HepG2 (cell line): Measurements from ENCODE around the gene NCCRP1. TPM values are rescaled to one million over a fixed set of nuclear protein-coding genes. Genes with fewer than 3 reads are reported as not detected.

Source experiments
- BCL6 ChIP-seq: IDR thresholded peaks from 2 replicates; pipeline ENCODE4 v1.6.1; 2016; ENCODE audit warnings: missing genetic modification reagents, missing compliant biosample characterization
- CCDC6 ChIP-seq: sonication (generic); formaldehyde crosslinking; IDR thresholded peaks from 2 replicates; pipeline ENCODE4 v1.8.1; 2022; ENCODE audit warnings: mild to moderate bottlenecking, missing genetic modification reagents, moderate library complexity
- HMG20A ChIP-seq: IDR thresholded peaks from 2 replicates; pipeline ENCODE4 v1.6.1; 2016; ENCODE audit warnings: borderline replicate concordance
- MBD4 ChIP-seq: IDR thresholded peaks from 2 replicates; pipeline ENCODE4 v1.6.1; 2012; ENCODE audit warnings: low read length, inconsistent platforms, borderline replicate concordance
- MED8 ChIP-seq: sonication (generic); formaldehyde crosslinking; IDR thresholded peaks from 2 replicates; pipeline ENCODE4 v1.8.1; 2023; ENCODE audit warnings: mild to moderate bottlenecking, missing genetic modification reagents; ENCODE audit not compliant: insufficient replicate concordance
- MTF2 ChIP-seq: sonication (generic); formaldehyde crosslinking; IDR thresholded peaks from 2 replicates; pipeline ENCODE4 v1.5.0; 2020; ENCODE audit warnings: missing genetic modification reagents, borderline replicate concordance
- NCOA2 ChIP-seq: sonication (generic); formaldehyde crosslinking; IDR thresholded peaks from 2 replicates; pipeline ENCODE4 v1.8.0; 2022; ENCODE audit warnings: inconsistent platforms
- NRL ChIP-seq: sonication (generic); formaldehyde crosslinking; IDR thresholded peaks from 2 replicates; pipeline ENCODE4 v1.5.0; 2020; ENCODE audit warnings: missing genetic modification reagents, mild to moderate bottlenecking, moderate library complexity, borderline replicate concordance
- SALL1 ChIP-seq: sonication (generic); formaldehyde crosslinking; IDR thresholded peaks from 2 replicates; pipeline ENCODE4 v1.8.0; 2022; ENCODE audit warnings: mild to moderate bottlenecking, missing genetic modification reagents
- ZBTB1 ChIP-seq: sonication (generic); formaldehyde crosslinking; IDR thresholded peaks from 2 replicates; pipeline ENCODE4 v1.4.0; 2020; ENCODE audit warnings: missing genetic modification reagents, borderline replicate concordance
- ZBTB20 ChIP-seq: sonication (generic); formaldehyde crosslinking; IDR thresholded peaks from 2 replicates; pipeline ENCODE4 v1.8.1; 2023; ENCODE audit warnings: missing genetic modification reagents, low read depth, mild to moderate bottlenecking, borderline replicate concordance
- ZBTB38 ChIP-seq: sonication (generic); formaldehyde crosslinking; IDR thresholded peaks from 2 replicates; pipeline ENCODE4 v1.5.1; 2020; ENCODE audit warnings: mild to moderate bottlenecking, missing genetic modification reagents
- ZFP41 ChIP-seq: sonication (generic); formaldehyde crosslinking; IDR thresholded peaks from 2 replicates; pipeline ENCODE4 v1.4.0; 2020; ENCODE audit warnings: mild to moderate bottlenecking, missing genetic modification reagents, borderline replicate concordance
- ZFY ChIP-seq: sonication (generic); formaldehyde crosslinking; IDR thresholded peaks from 2 replicates; pipeline ENCODE4 v1.4.0; 2020; ENCODE audit warnings: missing genetic modification reagents
- ZNF138 ChIP-seq: sonication (generic); formaldehyde crosslinking; IDR thresholded peaks from 2 replicates; pipeline ENCODE4 v1.5.0; 2020; ENCODE audit warnings: mild to moderate bottlenecking, low read depth, missing genetic modification reagents
- ZNF557 ChIP-seq: sonication (generic); formaldehyde crosslinking; IDR thresholded peaks from 2 replicates; pipeline ENCODE4 v1.4.0; 2020; ENCODE audit warnings: missing genetic modification reagents
- ZNF772 ChIP-seq: sonication (generic); formaldehyde crosslinking; IDR thresholded peaks from 2 replicates; pipeline ENCODE4 v1.5.0; 2020; ENCODE audit warnings: mild to moderate bottlenecking, missing genetic modification reagents
- polyA plus RNA-seq, 8 experiments: library from polyadenylated mRNA; depleted of rRNA in 3 of 8; stranded (reverse) in 7 of 8; unstranded in 1 of 8; fragments of >200 nt; fragmentation: Illumina TruSeq in 4 of 8; extraction: Trizol in 4 of 8; gene quantifications; 2 replicates each; pipeline versions ENCODE4 v1.2.1 to v1.2.3, GENCODE V29; 2011 to 2016; ENCODE audit warnings: low read depth in 4 of 8, missing spikeins in 1 of 8, mixed read lengths in 1 of 8; ENCODE audit not compliant: insufficient read depth in 1 of 8
- total RNA-seq, 5 experiments: library from RNA; depleted of rRNA; stranded (reverse); fragments of >200 nt; fragmentation: Illumina TruSeq; extraction: Trizol; gene quantifications; 2 replicates each; pipeline ENCODE4 v1.2.3, GENCODE V29; 2016; ENCODE audit warnings: low read depth in 1 of 5
- TF ChIP-seq, protein P1 (sequence below): sonication (generic); formaldehyde crosslinking; IDR thresholded peaks from 2 replicates; pipeline ENCODE4 v1.4.0; 2020; ENCODE audit warnings: missing genetic modification reagents
- TF ChIP-seq, protein P2 (sequence below), 2 experiments: fragments of 450-650 bp in 1 of 2; sonication (generic) in 1 of 2; formaldehyde crosslinking; IDR thresholded peaks; 2 replicates each; pipeline versions ENCODE4 v1.5.0 to v1.8.0; 2020 to 2022; ENCODE audit warnings: mild to moderate bottlenecking in 1 of 2, missing genetic modification reagents in 1 of 2
- TF ChIP-seq, protein P3 (sequence below): IDR thresholded peaks from 2 replicates; pipeline ENCODE4 v1.6.1; 2012; ENCODE audit warnings: inconsistent platforms

NCCRP1 gene
- total and polyA plus RNA-seq, 2 of the 13 experiments (the other 11 are each of a cell fraction or from before 2014, with no cell fraction given), result not detected

DNA sequence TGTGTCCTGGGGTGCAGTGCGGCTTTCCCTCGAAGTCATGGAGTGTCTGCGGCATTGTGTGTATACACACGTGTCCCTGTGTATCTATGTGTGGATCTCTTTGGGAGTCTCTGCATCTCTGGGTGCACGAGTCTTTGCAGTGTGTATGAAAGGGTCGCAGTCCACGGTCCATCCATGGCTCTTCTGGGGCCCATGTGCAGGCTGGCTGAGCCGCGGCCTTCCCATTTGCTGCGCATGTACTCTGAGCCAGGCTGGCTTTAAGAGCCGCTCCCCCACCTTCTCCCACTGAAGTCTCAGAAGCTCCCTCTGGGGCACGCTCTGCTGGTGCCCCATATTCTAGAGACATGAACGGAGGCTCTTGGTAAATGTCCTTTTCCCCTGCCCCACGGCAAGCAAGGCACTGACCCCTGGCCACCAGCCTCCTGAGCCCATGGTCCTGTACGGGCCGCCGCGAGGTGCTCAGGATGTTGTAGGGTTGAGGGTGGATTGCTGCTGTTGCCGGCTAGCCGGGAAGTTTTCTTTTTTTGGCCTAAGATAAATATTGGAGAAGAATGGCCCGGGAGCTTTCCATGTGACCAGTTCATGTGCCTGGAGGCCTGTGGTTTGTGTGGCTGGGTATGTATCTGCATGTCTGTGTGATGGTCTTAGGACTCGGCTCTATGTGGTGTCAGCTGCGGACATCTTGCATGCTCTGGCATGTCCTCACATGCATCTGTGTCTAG, 39.3 kb upstream of the NCCRP1 start (continued):
- TF ChIP-seq, protein P1, sequence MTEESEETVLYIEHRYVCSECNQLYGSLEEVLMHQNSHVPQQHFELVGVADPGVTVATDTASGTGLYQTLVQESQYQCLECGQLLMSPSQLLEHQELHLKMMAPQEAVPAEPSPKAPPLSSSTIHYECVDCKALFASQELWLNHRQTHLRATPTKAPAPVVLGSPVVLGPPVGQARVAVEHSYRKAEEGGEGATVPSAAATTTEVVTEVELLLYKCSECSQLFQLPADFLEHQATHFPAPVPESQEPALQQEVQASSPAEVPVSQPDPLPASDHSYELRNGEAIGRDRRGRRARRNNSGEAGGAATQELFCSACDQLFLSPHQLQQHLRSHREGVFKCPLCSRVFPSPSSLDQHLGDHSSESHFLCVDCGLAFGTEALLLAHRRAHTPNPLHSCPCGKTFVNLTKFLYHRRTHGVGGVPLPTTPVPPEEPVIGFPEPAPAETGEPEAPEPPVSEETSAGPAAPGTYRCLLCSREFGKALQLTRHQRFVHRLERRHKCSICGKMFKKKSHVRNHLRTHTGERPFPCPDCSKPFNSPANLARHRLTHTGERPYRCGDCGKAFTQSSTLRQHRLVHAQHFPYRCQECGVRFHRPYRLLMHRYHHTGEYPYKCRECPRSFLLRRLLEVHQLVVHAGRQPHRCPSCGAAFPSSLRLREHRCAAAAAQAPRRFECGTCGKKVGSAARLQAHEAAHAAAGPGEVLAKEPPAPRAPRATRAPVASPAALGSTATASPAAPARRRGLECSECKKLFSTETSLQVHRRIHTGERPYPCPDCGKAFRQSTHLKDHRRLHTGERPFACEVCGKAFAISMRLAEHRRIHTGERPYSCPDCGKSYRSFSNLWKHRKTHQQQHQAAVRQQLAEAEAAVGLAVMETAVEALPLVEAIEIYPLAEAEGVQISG (CRISPR knock-in tag), result peak; percentile 23; the same call in 1 of the 2 replicates
- TF ChIP-seq ZBTB1 (CRISPR knock-in tag), result no peak
- TF ChIP-seq, protein P2, sequence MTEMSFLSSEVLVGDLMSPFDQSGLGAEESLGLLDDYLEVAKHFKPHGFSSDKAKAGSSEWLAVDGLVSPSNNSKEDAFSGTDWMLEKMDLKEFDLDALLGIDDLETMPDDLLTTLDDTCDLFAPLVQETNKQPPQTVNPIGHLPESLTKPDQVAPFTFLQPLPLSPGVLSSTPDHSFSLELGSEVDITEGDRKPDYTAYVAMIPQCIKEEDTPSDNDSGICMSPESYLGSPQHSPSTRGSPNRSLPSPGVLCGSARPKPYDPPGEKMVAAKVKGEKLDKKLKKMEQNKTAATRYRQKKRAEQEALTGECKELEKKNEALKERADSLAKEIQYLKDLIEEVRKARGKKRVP (CRISPR knock-in tag; IDR thresholded peaks at IDR 0.05), result no peak
- TF ChIP-seq NCOA2, result no peak
- TF ChIP-seq, protein P3, sequence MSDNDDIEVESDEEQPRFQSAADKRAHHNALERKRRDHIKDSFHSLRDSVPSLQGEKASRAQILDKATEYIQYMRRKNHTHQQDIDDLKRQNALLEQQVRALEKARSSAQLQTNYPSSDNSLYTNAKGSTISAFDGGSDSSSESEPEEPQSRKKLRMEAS, result peak; percentile 48
- no peak for TF ChIP-seq BCL6
- TF ChIP-seq ZBTB38, result peak; percentile 39; the same call in 1 of the 2 replicates
- TF ChIP-seq SALL1 (CRISPR knock-in tag), result 0 out of 2 replicates have a peak, but pooled peaks have one; percentile 13
- no peak for TF ChIP-seq ZNF557 (CRISPR knock-in tag)
- no peak for TF ChIP-seq ZNF772 (CRISPR knock-in tag)
- TF ChIP-seq NRL (CRISPR knock-in tag), result no peak
- no peak for TF ChIP-seq CCDC6 (CRISPR knock-in tag)
- no peak for TF ChIP-seq ZBTB20 (CRISPR knock-in tag)
- no peak for TF ChIP-seq HMG20A (CRISPR knock-in tag)
- TF ChIP-seq ZFP41 (CRISPR knock-in tag), result 0 out of 2 replicates have a peak, but pooled peaks have one; percentile 16
- no peak for TF ChIP-seq MBD4
- TF ChIP-seq ZNF138 (CRISPR knock-in tag), result no peak
- TF ChIP-seq MED8 (CRISPR knock-in tag), result no peak
- TF ChIP-seq ZFY, result 0 out of 2 replicates have a peak, but pooled peaks have one; percentile 31
- TF ChIP-seq MTF2 (CRISPR knock-in tag), result no peak
- TF ChIP-seq, all 625 proteins: peak for 21
